Stimulated activated naive CD4-positive, alpha-beta T cell treated with Interleukin-2 at 50 U/mL for 16 hours (primary cell): ENCODE measurements around the gene PDIA6.
"Not testable (repeated sequence)": the region's sequence is repeated elsewhere in the genome, so short reads cannot be mapped to it uniquely, and the experiment has no call there.

Source experiments
- DNase-seq: peaks from one replicate; lab custom pipeline; 2025; lab: John Stamatoyannopoulos, UW

PDIA6 gene

DNA sequence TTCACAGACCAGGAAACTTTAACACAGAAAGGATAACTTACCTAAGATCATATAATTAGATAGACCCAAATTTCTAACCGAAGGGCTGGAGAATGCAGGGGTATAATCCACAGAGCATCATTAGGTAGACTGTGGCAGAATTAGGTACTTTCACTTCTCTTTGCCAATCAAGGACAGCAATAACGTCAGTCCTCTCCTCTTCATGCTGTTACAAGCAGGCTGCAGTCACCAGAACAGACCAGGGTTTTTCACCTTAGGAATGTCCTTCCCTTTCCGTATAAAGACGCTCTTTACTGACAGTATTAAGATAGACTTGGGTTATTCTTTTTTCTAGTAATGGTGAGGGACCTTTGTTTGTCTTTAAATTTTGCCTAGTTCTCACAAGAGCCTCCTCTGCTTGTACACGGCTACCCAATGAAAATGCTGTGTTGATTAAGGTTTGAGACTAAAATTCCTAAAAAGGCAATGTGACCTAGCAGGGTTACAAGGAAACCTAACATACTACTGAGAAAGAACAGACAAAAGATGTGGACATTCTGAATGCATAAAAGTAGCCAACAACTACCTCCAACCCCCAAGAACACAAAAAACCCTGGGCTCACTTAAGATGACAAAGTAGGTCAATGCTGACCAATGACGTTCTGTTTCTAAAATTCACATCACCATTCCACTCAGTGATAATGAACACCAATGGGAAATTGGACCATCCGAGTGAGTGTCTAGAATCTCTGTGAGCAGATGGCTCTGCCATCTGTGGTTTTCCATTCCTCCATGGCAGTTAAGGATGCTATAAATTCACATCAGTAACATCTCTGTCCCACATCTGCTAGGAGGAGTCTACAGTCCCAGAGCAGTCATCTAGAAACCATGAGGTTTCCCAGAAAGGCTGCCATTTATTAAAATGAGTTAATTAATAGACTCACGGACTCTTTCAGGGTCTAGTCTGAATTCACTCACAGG lies 2.1 kb downstream of the PDIA6 start:
- DNase-seq, result no peak

DNA sequence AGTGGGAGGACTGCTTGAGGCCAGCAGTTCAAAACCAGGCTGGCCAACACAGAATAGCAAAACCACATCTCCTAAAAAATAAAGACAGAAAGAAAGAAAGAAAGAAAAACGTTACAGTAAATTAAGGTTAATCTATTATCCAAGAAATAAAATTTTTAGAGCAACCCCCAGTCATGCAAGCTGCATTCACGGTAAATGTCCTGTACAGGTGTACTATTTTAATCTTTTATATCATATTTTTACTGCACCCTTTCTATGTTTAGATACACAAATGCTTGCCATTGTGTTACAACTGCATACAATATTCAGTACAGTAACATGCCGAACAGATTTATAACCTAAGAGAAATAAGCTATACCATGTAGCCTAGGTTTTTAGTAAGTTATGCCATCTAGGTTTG lies 6.0 kb downstream of the PDIA6 start:
- no peak for DNase-seq

DNA sequence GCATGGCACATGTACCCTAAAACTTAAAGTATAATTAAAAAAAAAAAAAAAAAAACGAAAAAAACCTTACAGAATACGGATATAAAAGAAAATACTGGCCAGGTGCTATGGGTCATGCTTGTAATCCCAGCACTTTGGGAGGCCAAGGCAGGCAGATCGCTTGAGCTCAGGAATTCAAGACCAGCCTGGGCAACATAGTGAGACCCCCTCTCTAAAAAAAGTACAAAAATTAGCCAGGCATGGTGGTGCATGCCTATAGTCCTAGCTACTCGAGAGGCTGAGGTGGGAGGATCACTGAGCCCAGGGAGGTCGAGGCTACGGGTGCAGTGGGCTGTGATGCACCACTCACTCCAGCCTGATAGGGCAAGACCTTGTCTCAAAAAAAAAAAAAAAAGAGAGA lies 6.6 kb downstream of the PDIA6 start:
- DNase-seq, result not testable (repeated sequence)

DNA sequence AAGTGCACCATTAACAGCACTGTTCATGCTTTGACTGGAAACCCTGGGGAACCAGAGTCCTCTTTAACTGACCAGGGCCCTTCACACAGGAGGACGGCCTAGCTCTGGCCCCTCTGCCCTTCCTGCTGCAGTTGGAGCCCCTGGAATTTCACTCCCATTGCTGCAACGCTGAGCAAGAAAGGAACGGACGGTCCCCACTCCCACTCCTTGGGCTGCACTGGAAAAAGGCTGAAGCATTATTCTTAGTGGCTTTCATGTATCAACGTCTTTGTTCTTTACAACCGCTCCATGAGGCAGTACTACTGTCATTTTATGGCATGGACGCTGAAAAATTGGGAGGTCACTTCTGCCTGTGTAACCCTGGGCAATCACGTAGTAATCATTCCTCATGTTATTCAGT lies 9.9 kb downstream of the PDIA6 start:
- no peak for DNase-seq

DNA sequence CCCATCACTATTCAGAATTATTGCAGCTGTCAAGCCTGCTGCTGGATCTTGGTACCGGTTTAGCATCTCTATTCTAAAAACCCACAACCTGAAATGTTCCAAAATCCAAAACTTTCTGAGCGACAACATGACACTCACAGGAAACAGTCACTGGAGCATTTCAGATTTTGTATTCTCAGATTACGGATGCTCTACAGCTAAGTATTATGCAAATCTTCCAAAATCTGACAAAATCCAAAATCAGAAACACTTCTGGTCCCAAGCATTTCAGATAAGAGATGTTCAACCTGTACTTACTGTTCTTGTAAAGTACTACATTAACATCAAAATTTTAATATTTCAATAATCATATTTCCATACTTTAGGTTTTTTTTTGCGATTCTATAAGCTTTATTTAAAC lies 12.4 kb downstream of the PDIA6 start:
- no peak for DNase-seq

DNA sequence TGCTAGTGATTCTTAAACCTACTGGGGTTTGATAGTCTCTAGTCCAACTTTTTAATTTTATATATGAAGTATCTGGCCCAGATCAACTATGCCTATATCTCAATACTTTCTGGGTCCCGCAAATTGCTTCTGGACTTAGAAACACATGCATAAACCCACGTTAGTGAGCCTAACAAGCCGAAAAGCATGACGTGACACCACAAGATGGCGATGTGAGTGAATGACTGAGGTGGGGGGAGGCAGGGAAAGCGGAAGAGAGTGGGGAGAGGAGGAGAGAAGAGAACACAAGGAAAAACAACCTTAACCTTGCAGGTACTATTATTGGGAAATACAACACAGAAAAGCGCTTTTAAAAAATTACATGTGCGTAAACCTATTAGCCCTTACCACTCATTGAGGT lies 13.8 kb downstream of the PDIA6 start:
- DNase-seq, result no peak

DNA sequence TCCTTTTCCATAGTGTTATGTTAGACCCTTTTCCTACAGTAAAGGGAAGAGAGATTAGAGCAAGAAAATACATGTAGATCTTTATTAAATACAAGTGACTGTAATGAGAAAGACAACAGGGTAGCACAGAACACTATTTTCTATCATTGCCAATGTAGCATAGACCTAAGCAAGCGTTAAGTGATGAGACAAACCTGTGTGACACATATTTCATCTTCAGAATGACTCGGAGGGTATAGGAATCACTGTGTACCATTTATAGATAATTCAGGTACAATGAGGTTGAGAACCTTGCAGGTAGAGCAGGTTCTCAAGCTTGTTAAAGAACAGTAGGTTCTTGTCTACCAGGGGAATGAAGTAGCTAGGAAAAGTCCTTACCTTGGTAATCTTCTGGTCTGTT lies 15.9 kb downstream of the PDIA6 start:
- no peak for DNase-seq

DNA sequence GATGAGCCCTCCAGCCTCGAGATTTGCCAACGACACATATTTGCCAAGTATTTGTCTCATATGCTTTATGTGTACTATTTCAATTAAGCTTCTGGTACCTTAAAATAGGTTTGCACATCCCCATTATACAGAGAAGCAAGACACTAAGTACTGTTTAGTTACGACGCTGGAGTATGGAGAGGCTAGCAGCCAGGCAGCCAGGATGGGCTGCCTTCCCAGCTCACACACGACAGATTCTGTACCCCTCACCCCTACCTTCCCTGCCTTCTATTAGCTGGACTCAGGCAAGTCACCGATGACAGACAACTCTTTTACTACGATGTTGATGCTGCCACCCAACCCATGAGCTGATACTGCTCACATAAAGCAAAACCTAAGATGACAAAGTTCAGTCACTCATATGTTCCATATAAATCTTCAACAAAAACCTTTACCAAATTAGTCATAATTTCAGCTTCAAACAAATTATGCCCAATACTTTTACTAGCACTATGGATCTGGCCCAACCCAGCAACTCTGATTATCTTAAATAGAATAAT lies 17.0 kb downstream of the PDIA6 start:
- no peak for DNase-seq

DNA sequence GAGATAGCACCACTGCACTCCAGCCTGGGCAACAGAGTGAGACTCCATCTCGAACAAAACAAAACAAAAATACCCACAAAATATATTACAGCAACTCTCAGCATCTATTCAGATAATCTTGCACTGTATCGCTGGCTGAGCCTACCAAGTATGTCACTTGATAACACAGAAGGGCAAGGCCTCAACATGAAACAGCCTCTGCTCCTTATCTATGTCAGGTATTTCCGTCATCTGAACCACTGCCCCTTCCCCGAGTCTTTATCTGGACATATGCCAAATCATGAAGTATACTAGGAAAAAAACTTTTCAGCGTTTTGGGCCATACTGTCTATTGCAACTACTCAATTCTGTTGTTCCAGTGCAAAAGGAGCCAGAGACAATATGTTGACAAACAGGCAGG lies 17.7 kb downstream of the PDIA6 start:
- DNase-seq, result no peak

DNA sequence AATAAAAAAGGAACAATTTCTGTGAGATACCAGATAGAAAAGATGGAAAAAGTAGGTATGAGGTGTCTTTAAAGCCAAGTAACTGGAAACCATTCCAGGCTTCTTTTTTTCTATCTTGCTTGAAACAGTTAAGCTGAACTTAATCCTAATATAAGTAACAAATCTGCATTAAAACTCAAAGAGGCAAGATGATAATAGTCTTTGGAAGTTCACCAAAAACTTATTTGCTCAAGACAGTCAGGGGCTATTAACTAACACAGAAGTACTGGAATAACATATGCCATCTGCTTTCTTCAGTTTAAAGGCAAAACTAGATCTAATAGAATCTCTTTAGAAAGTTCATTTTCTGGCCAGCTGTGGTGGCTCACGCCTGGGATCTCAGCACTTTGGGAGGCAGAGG lies 18.8 kb downstream of the PDIA6 start:
- DNase-seq, result no peak

DNA sequence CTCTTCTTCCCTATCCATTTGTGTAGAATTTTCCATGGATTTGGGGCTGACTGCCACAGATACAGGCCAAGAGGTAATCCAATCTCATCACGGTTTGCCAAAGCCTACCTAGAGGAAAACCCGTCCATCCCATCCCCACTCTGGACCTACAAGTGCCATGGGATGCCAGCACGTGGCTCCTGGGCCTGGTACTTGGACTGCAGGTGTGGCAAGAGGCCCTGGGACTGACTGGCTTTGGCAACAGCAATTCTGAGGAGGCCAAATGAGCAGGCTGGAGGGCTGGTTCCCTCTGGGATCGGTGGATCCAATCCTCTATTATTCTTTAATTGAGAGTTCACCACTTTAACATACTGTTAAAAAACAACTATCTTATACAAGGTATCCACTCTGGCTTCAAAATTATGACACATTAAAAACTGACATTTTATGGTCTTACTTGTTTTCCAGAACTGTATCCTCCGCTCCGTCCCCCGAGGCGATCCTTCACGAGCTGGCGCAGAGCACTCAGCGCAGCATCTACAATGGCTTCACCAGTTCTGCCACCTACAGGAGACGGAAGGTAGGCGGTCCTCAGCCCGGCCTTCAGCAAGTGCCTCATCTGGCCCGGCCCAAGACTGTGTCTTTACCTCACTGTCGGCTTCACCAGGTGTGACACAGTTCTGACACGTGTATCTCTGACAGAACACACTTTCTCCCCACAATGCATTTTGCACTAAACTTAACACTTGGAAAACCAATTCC lies 19.8 kb downstream of the PDIA6 start:
- DNase-seq, result no peak

DNA sequence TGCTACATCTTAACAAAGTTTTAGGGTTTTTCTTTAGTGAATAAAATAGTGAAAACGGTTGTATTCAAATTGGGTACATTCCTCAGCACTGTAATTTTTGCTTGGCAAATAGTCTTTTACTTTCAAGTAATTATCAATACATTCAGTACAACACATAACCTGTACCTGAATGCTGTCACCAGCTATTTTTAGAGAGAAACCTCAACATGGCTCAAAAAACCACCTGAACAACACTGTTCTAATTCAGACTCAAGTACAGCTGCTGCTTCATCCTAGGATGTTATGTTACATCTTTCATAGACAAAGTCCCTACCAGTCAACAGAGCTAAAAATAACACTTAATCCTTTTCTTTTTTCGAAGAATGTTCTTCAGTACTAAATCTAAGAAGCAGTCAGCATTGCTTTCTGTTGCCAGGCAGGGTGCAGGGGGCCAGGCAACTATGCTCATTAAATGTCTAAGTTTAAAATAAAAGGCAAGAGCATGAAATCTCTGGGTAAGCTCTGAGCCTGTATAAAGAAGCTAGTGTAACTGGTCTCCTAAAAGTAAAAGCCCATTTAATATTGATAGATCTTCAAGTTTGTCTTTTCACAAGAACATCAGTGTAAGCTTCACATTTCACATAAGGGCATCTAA lies 20.5 kb downstream of the PDIA6 start:
- DNase-seq, result no peak

DNA sequence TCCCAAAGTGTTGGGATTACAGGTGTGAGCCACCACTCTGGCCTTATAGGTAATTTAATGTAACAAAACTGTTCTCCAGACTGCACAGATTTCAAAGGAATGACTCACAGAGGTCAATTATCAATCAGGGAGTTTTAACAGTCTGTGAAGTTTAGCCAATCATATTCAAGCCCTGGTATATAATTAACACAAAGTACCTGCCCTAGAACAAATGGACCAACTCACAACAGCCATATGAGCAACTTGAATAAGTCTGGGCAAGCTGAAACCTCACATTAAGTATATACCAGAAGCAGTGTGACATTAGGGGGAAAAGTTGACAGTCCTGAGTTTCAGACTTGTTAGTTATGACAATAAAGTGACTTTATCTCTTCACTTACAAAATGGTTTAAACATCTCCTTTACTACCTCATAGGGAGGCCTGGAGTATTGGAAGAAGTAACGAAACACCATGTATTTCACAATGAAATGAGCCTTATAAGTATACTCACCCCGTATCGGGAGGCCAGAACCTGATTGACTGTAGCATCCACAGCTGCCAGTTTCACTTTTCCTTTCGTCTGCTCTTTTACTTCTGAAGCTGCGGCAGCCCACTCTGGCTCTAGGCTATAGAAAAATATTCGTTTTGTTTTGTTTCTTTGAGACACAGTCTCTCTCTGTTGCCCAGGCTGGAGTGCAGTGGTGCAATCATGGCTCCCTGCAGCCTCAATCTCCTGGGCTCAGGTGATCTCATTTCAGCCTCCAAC lies 22.2 kb downstream of the PDIA6 start:
- DNase-seq, result peak; percentile 46

DNA sequence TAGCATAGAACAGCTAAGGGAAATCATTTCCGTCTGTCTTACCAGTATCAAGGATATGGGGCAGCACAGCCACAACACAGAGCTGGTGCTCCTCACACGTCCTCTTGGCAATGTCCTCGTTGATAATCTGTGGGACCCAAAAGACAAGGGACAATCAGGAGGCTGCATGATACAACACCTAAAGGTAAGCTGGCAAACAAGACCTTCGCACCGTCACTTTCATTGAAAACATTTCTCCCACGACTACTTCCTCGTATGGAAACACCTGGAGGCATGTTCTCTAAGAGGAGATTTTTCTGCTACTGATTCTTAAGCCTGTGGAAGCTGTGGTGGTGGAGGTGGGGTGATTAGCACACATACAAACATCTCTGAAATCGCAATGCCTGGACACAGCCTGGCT lies 23.7 kb downstream of the PDIA6 start:
- DNase-seq, result no peak

DNA sequence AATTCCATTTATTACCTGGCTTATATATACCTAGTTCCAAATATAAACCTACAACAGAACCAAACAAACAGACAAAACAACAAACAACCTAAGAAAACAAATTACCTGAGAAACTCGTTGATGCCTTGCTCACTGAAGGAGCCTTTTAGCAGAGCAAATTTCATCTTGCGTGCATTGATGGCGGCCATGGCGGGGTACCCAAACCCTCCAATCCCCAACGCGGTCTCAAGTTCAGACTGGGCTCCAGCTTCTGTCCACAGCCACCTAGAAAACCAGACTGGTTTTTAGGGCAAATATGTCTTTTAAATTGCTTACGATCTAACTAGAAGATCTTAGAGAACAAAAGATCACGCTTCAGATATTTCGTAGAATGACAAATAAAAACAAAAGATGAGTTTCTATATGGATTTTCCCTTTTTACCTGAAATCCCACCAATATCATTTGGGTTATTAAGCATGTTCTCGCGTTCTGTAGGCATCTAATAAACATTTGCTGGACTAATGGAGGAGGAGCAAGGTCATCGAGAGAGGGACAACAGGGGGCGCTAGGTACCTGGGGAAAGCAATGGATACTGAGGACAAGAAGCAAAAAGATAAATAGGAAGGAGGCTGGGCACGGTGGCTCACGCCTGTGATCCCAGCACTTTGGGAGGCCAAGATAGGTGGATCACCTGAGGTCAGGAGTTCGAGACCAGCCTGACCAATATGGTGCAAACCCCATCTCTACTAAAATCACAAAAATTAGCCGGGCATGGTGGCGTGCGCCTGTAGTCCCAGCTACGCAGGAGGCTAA lies 25.2 kb downstream of the PDIA6 start:
- DNase-seq, result peak; percentile 17

DNA sequence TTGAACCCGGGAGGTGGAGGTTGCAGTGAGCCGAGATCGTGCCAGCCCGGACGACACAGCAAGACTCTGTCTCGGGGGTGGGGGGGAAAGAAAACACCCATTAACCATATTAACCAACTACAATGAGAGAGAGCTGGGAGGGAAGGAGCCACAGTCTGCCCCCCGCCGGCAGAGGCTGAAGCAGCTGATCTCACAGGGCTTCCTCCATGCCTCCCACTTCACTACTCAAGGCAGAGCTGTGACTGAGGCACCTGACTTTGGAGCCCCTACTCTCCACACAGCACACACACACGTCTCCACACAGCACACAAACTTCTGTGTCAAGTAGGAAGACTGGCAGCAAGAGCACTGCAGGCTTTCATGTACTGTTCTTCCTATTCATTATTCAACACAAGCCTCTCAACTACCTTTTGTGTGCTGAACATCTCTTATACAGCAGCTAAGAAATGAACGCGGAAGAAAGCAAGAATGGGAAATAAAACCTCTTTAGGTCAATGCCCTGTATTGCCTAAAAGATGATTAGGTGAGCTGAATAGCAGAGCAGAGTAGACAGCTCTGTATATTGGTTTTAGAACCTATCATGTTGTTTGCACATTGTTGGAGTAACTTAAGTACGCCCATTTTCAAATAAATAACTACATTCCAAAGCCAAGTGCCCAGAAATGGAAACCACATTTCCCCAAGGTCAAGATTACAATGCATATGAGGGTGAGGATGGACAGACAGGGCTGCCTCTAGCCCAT lies 26.2 kb downstream of the PDIA6 start:
- no peak for DNase-seq

DNA sequence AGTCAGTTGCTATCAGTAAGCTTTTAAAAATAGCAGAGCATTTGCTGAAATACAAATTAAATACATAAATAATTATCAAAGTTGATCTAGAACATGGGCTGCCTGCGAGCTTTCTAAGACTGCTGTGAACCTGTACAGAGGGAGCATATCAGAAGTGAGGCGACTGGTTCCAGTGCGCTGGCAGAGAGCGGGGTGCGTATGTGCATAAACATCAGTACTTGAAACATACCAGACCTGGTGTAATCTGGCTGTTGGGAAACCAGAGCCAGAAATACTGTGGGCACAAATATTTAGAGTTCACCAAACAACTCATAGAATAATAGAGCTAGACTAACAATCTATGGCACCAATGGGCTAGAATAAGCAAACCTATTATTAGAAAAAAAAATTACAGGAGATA lies 27.3 kb downstream of the PDIA6 start:
- DNase-seq, result no peak

DNA sequence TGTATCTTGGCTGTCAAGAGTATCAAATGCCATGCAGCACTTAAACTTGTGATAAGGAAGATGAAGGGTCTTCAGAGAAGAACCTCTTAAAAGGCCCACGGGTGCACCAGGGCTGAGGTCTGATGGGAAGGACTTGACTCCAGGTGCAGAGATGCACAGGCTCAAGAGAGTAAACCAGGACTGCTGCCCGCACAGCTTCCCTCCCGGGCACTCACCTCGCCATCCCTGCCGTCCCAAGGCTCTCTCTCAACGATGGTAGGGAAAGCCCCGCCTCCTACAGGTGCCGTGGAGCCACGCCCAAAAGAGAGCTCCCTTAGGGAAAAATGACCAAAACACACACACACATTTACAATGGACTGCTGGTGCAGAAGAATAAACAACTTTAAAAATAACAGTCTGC lies 27.9 kb downstream of the PDIA6 start:
- DNase-seq, result no peak

DNA sequence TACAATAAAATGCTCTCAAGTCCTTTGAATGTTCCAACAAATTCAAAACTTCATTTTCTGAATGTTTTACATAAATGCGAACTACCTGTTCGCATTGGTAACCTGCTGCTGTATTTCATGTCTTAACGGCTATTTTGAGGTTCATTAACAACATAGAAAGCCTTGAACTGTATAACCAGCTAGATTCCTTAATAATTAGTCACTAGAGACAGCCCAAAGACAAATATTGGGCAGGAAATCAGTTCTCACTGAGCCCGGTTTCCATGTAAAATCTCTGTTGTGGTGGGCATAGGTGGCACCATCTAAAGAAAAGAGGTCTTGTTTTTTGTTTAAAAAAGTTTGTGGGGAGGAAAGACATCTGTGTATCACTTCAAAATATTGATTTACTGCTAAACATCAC lies 29.2 kb downstream of the PDIA6 start:
- DNase-seq, result no peak

DNA sequence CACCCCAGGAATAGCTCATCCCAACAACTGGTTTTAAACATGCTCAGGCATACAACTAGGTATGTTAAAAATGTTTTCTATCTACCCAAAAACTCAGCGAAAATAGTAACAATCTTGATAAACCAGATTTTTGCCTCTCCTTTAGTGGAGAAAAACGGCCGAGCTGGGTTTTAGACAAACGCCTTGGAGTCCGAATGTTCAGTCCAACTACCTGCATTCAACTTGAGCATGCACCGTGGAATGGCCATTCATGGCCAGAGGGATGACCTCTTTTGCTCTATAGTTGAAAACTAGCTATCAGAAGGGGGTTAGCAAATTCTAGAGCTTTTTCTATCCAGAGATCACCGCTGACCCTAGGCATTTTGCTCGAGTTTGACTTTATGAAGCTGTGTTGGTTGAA lies 30.8 kb downstream of the PDIA6 start:
- DNase-seq, result no peak
